Measurements from ENCODE around the gene EIF2B5.

- TF ChIP-seq CTCF (IDR thresholded peaks at IDR 0.05) (no peak), EP300 (IDR thresholded peaks at IDR 0.05; ENCODE audit: low read depth) (no peak), POLR2A (IDR thresholded peaks at IDR 0.05) (no peak), POLR2AphosphoS5 (IDR thresholded peaks at IDR 0.05) (no peak)
Measured at GRCh38 chr3:184183679-184184078, 48.5 kb downstream of the EIF2B5 start.

All from transverse colon (tissue), 4 donors.